ENCODE measurements around the gene PRKCH.

- TF ChIP-seq EZH2 (IDR thresholded peaks at IDR 0.05; ENCODE audit: insufficient read depth, poor library complexity, severe bottlenecking) (no peak), EZH2phosphoT487 (IDR thresholded peaks at IDR 0.05; ENCODE audit: insufficient read depth, low read depth) (no peak)
Observed at GRCh38 chr14:61433169-61433568, 111.8 kb downstream of the PRKCH start.

Measured in GM23248 (cell line).